NCI-H1436 treated with DMSO at 0.1 percent for 48 hours (cell line): Measurements from ENCODE around the gene OR51V1.
"Not testable (repeated sequence)": the region's sequence is repeated elsewhere in the genome, so short reads cannot be mapped to it uniquely, and the experiment has no call there.

ENCODE experiments used
- DNase-seq: peaks from one replicate; lab custom pipeline; 2025; lab: John Stamatoyannopoulos, UW

OR51V1 gene

GRCh38 chr11:5230266-5230665, 29.8 kb upstream of the OR51V1 start:
- no peak for DNase-seq

DNA sequence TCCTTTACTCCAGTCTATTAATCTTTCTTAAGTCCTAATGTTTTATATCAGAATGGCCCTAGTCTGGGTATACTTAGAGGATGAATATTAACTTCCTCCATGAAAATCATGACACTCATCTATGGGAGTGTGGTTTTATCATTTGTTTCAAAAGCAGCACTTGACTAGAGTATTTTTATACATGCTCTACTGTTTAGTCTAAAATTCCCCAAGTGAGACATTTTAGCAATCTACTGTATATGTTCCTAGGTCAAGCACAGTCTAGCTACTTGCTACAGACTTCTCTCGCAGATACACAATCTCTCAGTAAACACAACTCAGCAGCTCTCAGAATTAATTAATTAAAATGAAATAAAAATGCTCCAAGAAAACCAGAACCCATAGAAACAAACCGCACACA, 29.3 kb upstream of the OR51V1 start:
- DNase-seq, result no peak

DNA sequence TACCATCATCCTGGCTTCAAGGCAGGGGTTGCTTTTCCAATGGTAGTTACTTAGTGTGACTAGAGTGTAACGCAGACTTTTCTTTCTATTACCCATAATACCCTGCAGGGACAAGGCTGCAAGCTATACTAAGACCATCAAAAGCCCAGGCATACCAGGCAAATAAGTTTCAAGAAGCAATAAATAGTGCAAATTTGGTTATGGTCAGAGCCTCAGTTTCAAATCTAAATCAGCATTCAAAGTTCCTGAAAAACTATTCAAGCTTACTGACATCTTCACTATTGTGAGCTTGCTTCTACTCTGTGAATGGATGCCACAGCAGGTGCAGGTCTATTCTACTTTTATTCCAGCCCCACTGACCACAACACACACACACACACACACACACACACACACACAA, 28.9 kb upstream of the OR51V1 start:
- DNase-seq, result no peak

DNA sequence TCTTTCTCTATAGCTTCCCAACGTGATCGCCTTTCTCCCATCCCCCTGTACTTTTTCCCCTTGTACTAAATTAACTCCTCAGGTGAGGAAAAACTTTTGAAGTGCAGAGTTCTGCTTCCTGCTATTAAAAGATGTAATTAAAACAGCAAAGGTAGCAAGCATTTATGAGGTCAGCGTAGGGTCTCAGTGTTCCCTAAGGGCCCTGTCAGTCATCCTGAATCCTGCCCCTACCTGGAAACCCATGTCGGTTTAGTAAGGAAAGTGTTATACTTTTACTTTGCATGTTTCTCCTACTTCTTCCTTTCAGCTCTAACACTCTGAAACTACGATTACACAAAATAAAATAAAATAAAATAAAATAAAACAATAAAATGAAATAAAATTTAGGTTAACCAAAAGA, 27.6 kb upstream of the OR51V1 start:
- no peak for DNase-seq

DNA sequence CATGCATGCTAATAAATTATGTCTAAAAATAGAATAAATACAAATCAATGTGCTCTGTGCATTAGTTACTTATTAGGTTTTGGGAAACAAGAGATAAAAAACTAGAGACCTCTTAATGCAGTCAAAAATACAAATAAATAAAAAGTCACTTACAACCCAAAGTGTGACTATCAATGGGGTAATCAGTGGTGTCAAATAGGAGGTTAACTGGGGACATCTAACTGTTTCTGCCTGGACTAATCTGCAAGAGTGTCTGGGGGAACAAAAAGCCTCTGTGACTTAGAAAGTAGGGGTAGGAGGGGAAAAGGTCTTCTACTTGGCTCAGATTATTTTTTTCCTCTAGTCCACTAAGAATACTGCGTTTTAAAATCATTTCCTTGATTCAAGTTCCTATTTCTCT, 27.2 kb upstream of the OR51V1 start:
- no peak for DNase-seq

- peak; percentile 3 for DNase-seq
These were observed 26.3 kb upstream of the OR51V1 start, which contains the start of gene HBB for GRCh38 chr11:5226732-5227310. HBB (minus strand) TSS chr11:5227071; CDS start chr11:5227021, 50 bp downstream.

- no peak for DNase-seq
These were observed 25.0 kb upstream of the OR51V1 start for GRCh38 chr11:5225480-5225871.

DNA sequence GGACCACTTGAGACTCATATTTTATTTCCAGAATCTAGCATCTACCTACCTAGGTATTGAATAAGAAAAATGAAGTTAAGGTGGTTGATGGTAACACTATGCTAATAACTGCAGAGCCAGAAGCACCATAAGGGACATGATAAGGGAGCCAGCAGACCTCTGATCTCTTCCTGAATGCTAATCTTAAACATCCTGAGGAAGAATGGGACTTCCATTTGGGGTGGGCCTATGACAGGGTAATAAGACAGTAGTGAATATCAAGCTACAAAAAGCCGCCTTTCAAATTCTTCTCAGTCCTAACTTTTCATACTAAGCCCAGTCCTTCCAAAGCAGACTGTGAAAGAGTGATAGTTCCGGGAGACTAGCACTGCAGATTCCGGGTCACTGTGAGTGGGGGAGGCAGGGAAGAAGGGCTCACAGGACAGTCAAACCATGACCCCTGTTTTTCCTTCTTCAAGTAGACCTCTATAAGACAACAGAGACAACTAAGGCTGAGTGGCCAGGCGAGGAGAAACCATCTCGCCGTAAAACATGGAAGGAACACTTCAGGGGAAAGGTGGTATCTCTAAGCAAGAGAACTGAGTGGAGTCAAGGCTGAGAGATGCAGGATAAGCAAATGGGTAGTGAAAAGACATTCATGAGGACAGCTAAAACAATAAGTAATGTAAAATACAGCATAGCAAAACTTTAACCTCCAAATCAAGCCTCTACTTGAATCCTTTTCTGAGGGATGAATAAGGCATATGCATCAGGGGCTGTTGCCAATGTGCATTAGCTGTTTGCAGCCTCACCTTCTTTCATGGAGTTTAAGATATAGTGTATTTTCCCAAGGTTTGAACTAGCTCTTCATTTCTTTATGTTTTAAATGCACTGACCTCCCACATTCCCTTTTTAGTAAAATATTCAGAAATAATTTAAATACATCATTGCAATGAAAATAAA, 24.3 kb upstream of the OR51V1 start:
- DNase-seq, result no peak

DNA sequence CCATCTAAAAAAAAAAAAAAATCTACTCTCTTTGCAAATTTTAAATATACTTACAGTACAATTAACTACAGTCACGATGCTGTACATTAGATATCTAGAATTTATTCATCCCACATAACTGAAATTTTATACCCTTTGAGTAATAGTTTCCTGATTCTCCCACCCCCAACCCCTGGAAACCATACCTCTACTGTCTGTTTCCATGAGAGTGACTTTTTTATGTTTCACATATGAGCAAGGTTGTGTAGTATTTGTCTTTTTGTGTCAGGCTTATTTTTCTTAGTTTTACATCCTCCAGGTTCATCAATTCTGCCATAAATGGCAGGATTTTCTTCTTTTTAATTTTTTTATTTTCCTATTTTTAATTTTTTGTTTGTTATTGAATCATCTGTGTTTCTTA, 23.2 kb upstream of the OR51V1 start:
- no peak for DNase-seq

GRCh38 chr11:5223146-5223545, 22.7 kb upstream of the OR51V1 start:
- no peak for DNase-seq

DNA sequence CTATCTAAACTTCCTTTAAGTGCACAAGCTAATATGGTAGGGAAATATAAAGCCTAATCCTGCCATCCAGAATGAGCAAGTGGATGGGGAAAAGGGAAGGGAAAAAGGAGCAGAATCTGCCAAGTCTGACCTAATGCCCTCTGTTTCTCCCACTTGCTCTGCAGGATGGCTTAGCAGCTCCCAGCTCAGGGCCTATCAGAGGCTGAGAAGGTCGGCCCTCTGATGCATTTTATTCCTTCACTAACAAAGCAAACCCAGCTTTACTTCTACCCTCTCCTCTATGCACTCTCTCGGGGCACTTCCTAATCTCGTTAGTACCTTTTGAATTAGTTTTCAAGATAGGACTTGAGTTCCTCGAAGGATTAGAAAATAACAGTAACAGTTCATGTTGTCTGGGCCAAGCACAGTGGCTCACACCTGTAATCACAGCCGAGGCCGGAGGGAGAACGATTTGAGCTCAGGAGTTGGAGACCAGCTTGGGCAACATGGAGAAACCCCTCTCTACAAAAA, 9.9 kb upstream of the OR51V1 start:
- DNase-seq, result no peak

DNA sequence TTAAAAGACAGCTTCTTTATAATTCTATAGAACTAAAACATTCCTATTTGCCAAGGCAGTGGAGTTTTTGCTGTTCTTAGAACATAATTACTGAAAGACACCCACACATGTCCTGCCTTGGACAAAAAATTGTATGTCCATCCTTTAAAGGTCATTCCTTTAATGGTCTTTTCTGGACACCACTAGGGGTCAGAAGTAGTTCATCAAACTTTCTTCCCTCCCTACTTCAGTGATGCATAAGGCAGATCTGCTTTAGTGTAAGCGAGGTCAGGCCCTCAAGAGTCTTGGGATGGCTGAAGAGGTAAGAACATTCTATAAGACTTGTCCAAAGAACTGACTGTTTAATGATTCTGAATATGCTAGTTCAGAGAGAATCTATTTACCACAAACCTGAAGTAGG, 4.3 kb upstream of the OR51V1 start:
- no peak for DNase-seq

DNA sequence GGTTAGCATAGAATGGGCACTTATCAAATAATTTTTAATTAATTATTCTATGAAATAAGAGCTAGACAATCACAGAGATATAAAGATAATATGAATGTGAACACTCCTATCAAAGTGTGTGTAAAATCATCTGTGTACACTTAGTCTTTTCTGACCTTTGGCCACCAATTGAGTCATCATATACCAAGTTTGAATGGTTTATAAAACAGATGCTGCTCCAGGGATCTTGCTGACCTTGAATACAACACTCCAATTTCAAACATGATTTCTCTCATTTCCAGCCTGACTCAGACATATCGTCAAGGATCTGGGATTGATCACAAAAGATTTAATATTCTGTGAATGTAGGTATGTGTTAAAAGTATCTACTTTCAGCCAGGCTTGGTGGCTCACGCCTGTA, 2.9 kb upstream of the OR51V1 start:
- no peak for DNase-seq

- DNase-seq, result no peak
These were observed 2.2 kb downstream of the OR51V1 start for GRCh38 chr11:5198285-5198684.

GRCh38 chr11:5197536-5197935, 2.9 kb downstream of the OR51V1 start:
- no peak for DNase-seq

- no peak for DNase-seq
These were observed 3.8 kb downstream of the OR51V1 start for GRCh38 chr11:5196731-5197130.

- no peak for DNase-seq
These were observed 4.4 kb downstream of the OR51V1 start for GRCh38 chr11:5196067-5196466.

DNA sequence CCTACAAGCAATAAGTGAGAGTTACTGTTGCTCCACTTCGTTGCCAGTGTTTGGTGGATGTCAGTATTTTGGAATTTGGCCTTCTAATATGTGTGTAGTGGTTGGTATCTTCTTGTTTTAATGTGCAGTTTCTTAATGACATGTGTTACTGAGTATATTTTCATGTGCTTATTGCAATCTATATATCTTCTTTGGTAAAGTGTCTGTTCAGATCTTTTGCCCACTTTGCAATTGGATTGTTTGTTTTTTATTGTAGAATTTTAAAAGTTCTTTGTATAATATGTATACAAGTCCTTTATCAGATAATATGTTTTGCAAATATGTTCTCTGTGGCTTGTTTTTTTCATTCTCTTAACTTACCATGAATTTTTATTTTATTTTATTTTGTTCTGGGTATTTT, 7.7 kb downstream of the OR51V1 start:
- no peak for DNase-seq

DNA sequence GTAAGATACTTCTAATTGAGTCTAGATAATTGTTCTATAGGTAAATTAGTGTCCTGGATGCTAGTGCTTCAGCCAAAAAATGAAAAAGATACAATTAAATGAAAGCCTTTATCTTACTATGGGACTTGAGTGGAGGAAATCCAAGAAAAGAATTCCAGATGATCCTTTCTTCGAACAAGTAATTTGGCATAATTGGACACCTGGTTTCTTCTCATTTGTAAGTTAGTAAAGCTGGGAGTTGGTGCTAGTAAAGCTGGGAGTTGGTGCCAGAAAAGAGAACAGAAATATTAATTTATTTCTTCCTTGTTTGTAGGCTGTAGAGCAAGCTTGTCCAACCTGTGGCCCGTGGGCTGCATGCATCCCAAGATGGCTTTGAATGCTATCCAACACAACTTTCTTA, 12.3 kb downstream of the OR51V1 start:
- no peak for DNase-seq

GRCh38 chr11:5178046-5178837, 22.2 kb downstream of the OR51V1 start:
- no peak for DNase-seq

- DNase-seq, result no peak
These were observed 25.5 kb downstream of the OR51V1 start for GRCh38 chr11:5174934-5175333.

GRCh38 chr11:5171856-5172255, 28.6 kb downstream of the OR51V1 start:
- DNase-seq, result no peak

GRCh38 chr11:5165898-5166297, 34.6 kb downstream of the OR51V1 start:
- not testable (repeated sequence) for DNase-seq
